ENCODE data around the gene BTAF1. TPM values are rescaled to one million over a fixed set of nuclear protein-coding genes. Genes with fewer than 3 reads are reported as not detected.

BTAF1 gene
- total RNA-seq, 2 experiments from 2014 or later: 53.9 to 58.6 TPM

- H3K9me3 Mint-ChIP-seq: no peaks in the 10 kb centered on the region
- H3K4me1 Mint-ChIP-seq: peaks cover 2% of the 10 kb centered on the region
- H3K27me3 Mint-ChIP-seq: peaks cover 14% of the 10 kb centered on the region
- H3K4me3 Mint-ChIP-seq: no peak overlapping the region
- H3K27ac Mint-ChIP-seq: no peak overlapping the region
- H3K36me3 Mint-ChIP-seq: no peaks in the 10 kb centered on the region
- DNase-seq: no peak
Observed at GRCh38 chr10:91896212-91896756, 27.3 kb upstream of the BTAF1 start.

DNA sequence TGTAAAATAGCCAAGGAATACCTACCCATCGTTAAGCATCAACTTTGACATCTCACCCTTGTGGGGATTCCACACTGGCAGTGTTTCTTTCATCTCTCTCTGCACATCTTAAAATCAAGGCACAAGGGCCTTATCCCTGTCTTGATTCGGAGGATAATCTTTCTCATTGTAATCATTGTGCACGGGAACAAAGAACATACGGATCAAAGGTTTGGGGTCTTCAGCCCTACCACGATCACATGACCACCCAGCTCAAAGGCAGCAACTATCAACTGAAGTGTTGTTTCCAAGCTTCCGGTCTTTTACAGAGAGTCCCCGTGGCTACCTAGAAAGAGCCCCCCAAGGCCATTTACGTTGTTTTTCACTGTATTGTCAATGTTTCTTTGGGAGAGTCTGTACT lies 26.1 kb upstream of the BTAF1 start:
- no peak overlapping the region for H3K4me3 Mint-ChIP-seq
- H3K27ac Mint-ChIP-seq: no peak overlapping the region
- peaks cover 11% of the 10 kb centered on the region for H3K27me3 Mint-ChIP-seq
- H3K4me1 Mint-ChIP-seq: peaks cover 14% of the 10 kb centered on the region
- no peak for DNase-seq
- no peaks in the 10 kb centered on the region for H3K36me3 Mint-ChIP-seq
- H3K9me3 Mint-ChIP-seq: no peaks in the 10 kb centered on the region

DNA sequence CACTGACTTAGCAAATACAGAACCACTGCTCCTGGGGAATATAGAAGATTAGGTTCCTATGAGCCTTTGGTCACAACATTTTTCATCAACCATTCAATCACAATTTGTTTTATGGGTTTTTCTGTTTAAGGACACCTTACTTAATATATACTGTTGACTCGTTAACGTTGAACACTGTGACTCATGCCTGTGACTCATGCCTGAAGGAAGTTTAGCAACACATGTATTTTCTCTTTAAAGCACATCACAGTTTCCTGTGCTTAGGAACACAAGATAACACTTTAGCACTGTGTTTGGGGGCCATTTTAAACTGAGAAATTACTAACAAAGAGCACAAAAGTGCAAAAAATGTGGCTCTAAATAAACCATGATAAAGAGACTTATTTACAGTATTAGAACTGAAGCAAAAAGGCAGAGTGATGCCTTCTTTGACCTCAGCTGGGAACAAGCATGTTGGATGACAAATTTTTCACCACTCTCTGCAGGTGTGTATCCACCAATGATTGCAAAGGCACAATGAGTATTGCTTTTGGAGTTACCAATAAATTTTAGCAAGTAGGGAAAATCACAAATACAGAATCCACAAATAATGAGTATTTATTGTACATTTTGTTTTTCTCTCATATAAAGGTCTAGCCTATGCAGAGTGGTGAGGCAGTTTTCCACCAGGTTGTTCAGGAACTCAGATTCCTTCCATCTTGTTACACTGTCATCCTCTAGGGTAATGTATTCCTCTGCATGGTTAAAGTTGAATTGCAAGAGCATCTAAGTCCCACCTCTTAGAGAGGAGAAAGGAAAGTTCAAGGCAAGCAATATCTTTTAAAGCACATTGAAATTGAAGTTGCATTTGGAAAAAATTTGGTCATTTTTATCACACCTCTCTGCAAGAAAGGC lies 21.5 kb upstream of the BTAF1 start:
- Mint-ChIP-seq H3K36me3 (peaks cover 10% of the 10 kb centered on the region), H3K9me3 (no peaks in the 10 kb centered on the region), H3K4me3 (no peak overlapping the region), H3K27ac (peak overlapping the region; percentile 80), H3K4me1 (peaks cover 22% of the 10 kb centered on the region), H3K27me3 (peaks cover 9% of the 10 kb centered on the region)
- peak; percentile 35 for DNase-seq

DNA sequence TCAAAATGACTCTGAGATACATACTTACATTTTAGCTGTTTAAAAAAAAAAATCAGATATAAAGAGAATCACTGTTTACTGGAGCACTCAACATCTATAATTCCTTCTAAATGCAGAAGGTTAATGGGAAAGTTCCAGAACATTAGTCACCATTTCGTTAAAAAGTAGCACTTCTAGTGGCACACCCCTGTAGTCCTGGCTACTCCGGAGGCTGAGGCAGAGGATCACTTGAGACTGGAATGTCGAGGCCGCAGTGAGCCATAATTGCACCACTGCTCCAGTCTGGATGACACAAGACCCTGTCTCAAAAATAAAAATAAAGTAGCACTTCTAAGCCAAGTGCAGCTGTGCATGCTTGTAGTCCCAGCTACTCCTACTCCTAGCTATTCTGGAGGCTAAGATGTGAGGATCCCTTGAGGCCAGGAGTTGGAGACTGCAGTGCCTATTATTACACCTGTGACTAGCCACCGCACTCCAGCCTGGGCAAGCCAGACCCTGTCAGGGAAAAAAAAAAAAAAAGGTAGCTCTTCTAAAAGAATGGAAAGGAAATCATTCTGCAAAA lies 16.5 kb upstream of the BTAF1 start:
- Mint-ChIP-seq H3K9me3 (no peaks in the 10 kb centered on the region), H3K4me3 (peak overlapping the region; percentile 88), H3K27ac (no peak overlapping the region), H3K4me1 (peaks cover 27% of the 10 kb centered on the region), H3K27me3 (no peaks in the 10 kb centered on the region), H3K36me3 (peaks cover 16% of the 10 kb centered on the region)
- no peak for DNase-seq

- peak overlapping the region; percentile 88 for H3K27ac Mint-ChIP-seq
- peaks cover 16% of the 10 kb centered on the region for H3K36me3 Mint-ChIP-seq
- no peaks in the 10 kb centered on the region for H3K9me3 Mint-ChIP-seq
- peaks cover 2% of the 10 kb centered on the region for H3K27me3 Mint-ChIP-seq
- peak overlapping the region; percentile 88 for H3K4me3 Mint-ChIP-seq
- no peak for DNase-seq
- H3K4me1 Mint-ChIP-seq: peaks cover 23% of the 10 kb centered on the region
Observed at GRCh38 chr10:91907914-91908336, 15.6 kb upstream of the BTAF1 start.

DNA sequence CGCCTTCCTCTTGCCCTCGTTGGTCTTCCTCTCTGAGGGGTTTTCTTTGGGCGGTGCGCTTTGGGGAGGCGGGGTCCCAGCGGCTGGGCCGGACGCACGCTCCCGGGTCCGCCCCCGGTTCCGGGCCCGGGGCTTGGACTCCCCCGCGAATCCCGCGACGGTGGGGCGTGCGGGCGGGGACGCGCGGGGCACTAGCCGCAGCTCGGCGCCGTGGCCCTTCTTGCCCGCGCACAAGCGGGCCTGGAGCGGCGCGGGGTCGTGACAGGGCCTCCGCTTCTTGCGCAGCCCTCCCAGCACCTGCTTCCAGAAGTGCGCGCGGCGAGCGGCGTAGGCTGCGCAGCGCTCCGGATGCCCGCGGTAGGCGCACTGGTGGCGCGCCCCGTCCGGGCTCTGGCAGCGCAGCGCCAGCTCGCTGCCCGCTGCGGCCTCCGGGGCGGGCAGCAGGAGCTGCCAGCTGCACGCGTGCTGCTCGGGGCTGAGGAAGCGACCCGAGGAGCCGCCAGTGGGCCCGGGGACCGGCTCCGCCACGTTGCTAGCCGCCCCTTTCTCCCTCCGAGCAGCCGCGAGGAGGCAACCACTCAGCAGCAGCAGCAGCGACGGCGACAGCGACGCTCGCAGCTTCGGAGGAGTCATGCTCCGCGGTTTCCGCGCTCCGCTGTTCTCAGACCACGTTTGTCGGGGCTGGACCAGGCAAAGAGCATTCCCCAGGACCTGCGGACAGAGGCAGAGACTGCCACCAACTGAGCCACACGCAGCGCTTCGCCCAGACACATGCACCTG lies 15.0 kb upstream of the BTAF1 start:
- DNase-seq: peak; percentile 80
- Mint-ChIP-seq H3K9me3 (no peaks in the 10 kb centered on the region), H3K4me3 (peak overlapping the region; percentile 88), H3K4me1 (peaks cover 26% of the 10 kb centered on the region), H3K36me3 (peaks cover 16% of the 10 kb centered on the region), H3K27ac (peak overlapping the region; percentile 90), H3K27me3 (peaks cover 7% of the 10 kb centered on the region)

GRCh38 chr10:91909117-91909677 lies 14.4 kb upstream of the BTAF1 start, which contains the start of gene FGFBP3:
Gene FGFBP3, minus strand, starts transcription at chr10:91909486. Its CDS starts 517 bp downstream, at chr10:91908969.
- Mint-ChIP-seq H3K4me1 (peaks cover 26% of the 10 kb centered on the region), H3K9me3 (no peaks in the 10 kb centered on the region), H3K36me3 (peaks cover 16% of the 10 kb centered on the region), H3K27ac (peak within 1 kb of the TSS; percentile 90), H3K27me3 (peaks cover 14% of the 10 kb centered on the region), H3K4me3 (peak within 1 kb of the TSS; percentile 84)
- DNase-seq: peak; percentile 42

DNA sequence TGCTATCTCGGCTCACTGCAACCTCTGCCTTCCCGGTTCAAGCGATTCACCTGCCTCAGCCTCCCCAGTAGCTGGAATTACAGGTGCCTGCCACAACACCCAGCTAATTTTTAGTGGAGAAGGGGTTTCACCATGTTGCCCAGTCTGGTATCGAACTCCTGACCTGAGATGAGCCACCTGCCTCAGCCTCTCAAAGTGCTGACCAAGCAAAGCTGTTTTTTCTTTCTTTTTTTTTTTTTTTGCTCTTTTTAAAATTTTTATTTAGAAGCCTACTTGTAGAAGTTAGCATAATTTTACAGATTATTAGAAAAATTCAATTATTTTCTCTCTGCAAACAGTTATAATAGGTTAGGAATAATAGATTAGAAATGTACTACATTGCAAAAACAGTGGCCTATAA lies 13.1 kb upstream of the BTAF1 start:
- Mint-ChIP-seq H3K4me1 (peaks cover 26% of the 10 kb centered on the region), H3K36me3 (peaks cover 10% of the 10 kb centered on the region), H3K9me3 (no peaks in the 10 kb centered on the region), H3K4me3 (no peak overlapping the region), H3K27ac (no peak overlapping the region), H3K27me3 (peaks cover 24% of the 10 kb centered on the region)
- DNase-seq: no peak

GRCh38 chr10:91919651-91920050 lies 3.9 kb upstream of the BTAF1 start:
- peaks cover 1% of the 10 kb centered on the region for H3K9me3 Mint-ChIP-seq
- peaks cover 11% of the 10 kb centered on the region for H3K4me1 Mint-ChIP-seq
- H3K27me3 Mint-ChIP-seq: peaks cover 34% of the 10 kb centered on the region
- H3K4me3 Mint-ChIP-seq: no peak overlapping the region
- no peaks in the 10 kb centered on the region for H3K36me3 Mint-ChIP-seq
- no peak for DNase-seq
- no peak overlapping the region for H3K27ac Mint-ChIP-seq

GRCh38 chr10:91924212-91925021 lies 847 bp downstream of the BTAF1 start:
- Mint-ChIP-seq H3K4me1 (peaks cover 42% of the 10 kb centered on the region), H3K9me3 (no peaks in the 10 kb centered on the region), H3K36me3 (peaks cover 27% of the 10 kb centered on the region), H3K27ac (peak overlapping the region; percentile 97), H3K27me3 (no peaks in the 10 kb centered on the region), H3K4me3 (peak overlapping the region; percentile 96)
- DNase-seq: no peak

DNA sequence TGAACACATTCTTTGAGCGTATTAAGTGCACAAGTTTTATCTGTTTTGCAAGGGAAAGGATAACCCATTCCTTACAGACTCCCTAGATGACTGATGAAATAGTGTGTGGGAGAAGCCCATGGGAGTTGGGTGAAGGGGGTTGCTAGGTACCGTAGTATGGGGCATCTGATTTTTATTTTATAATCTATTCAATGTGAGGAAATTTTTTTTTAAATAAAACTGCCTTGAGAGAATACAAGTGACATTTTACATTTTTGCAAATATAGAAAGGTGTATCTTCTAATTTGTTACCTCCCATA lies 1.4 kb downstream of the BTAF1 start:
- Mint-ChIP-seq H3K36me3 (peaks cover 27% of the 10 kb centered on the region), H3K4me1 (peaks cover 42% of the 10 kb centered on the region), H3K27me3 (no peaks in the 10 kb centered on the region), H3K27ac (no peak overlapping the region), H3K4me3 (peak overlapping the region; percentile 96), H3K9me3 (no peaks in the 10 kb centered on the region)
- DNase-seq: no peak

GRCh38 chr10:91930939-91931338 lies 7.4 kb downstream of the BTAF1 start:
- Mint-ChIP-seq H3K9me3 (no peaks in the 10 kb centered on the region), H3K36me3 (peaks cover 50% of the 10 kb centered on the region), H3K4me1 (peaks cover 61% of the 10 kb centered on the region), H3K4me3 (no peak overlapping the region), H3K27ac (no peak overlapping the region), H3K27me3 (no peaks in the 10 kb centered on the region)
- DNase-seq: no peak

- Mint-ChIP-seq H3K4me3 (no peak overlapping the region), H3K27ac (no peak overlapping the region), H3K27me3 (no peaks in the 10 kb centered on the region), H3K36me3 (peaks cover 49% of the 10 kb centered on the region), H3K4me1 (peaks cover 54% of the 10 kb centered on the region), H3K9me3 (no peaks in the 10 kb centered on the region)
- DNase-seq: no peak
Observed at GRCh38 chr10:91931526-91932190, 8.1 kb downstream of the BTAF1 start.

DNA sequence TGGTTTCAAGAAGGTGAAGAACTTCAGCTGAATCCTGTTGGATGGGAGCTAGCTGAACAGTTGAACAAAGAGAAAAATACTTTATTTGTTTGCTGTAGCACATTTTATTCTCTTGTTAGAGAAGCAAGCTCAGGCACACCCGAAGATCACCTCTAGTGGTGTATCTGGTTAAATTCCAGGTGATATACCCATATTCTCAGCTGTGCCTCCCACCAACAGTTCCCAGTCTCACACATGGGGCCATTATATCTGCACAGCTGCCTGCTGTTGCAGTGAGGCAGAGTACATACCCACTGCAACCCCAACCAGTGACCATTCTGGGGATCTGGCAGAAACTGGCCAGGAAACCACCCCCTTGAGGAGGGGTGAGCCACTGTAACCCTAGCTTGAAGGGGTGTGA lies 9.2 kb downstream of the BTAF1 start:
- Mint-ChIP-seq H3K9me3 (no peaks in the 10 kb centered on the region), H3K4me3 (no peak overlapping the region), H3K27ac (no peak overlapping the region), H3K27me3 (no peaks in the 10 kb centered on the region), H3K36me3 (peaks cover 48% of the 10 kb centered on the region), H3K4me1 (peaks cover 48% of the 10 kb centered on the region)
- DNase-seq: no peak
